ENCODE results near the gene TRMT11. TPM values are rescaled to one million over a fixed set of nuclear protein-coding genes. Genes with fewer than 3 reads are reported as not detected.

The TRMT11 gene
- total and polyA plus RNA-seq, 10 of the 15 experiments (the other 5 are each of a cell fraction or from before 2014, with no cell fraction given), result 34.0 to 81.1 (median 43.7) TPM

DNA sequence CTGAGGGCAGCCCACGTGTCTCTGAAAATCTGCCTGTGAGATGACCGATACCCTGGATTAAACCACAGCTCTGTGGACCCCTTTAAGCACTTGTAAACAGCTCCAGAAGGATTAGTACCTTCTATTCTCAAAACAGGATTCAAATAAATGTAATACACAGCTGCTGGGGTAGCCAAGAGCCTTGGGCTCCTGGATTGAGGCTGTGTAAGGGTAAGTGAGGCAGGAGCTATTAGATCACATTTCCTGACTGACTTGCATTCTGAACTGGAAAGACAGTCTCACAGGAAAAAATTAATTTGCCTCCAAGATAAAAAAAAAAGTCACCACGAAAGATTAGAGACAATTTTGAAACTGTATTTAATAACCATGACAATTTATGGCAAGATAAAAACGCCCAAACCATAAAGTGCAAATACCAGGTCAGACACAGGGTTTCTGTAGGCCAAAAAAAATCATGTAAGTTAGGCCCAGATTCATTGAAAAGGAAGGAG, 78.0 kb downstream of the TRMT11 start (continued):
- no peak for TF ChIP-seq ASH2L (IDR thresholded peaks at IDR 0.05; ENCODE audit: borderline replicate concordance, low read depth)
- no peak for TF ChIP-seq FOXK2 (IDR thresholded peaks at IDR 0.05)
- TF ChIP-seq CREM (IDR thresholded peaks at IDR 0.05; ENCODE audit: low read depth), result no peak
- no peak for TF ChIP-seq TCF7 (IDR thresholded peaks at IDR 0.05; ENCODE audit: borderline replicate concordance)
- TF ChIP-seq, protein P1, sequence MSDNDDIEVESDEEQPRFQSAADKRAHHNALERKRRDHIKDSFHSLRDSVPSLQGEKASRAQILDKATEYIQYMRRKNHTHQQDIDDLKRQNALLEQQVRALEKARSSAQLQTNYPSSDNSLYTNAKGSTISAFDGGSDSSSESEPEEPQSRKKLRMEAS (IDR thresholded peaks at IDR 0.05; ENCODE audit: low read depth, low read length), result no peak
- TF ChIP-seq, protein P2, sequence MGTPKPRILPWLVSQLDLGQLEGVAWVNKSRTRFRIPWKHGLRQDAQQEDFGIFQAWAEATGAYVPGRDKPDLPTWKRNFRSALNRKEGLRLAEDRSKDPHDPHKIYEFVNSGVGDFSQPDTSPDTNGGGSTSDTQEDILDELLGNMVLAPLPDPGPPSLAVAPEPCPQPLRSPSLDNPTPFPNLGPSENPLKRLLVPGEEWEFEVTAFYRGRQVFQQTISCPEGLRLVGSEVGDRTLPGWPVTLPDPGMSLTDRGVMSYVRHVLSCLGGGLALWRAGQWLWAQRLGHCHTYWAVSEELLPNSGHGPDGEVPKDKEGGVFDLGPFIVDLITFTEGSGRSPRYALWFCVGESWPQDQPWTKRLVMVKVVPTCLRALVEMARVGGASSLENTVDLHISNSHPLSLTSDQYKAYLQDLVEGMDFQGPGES (IDR thresholded peaks at IDR 0.05), result no peak
- no peak for TF ChIP-seq EED (IDR thresholded peaks at IDR 0.05; ENCODE audit: low read depth)
- TF ChIP-seq ZNF384 (IDR thresholded peaks at IDR 0.05; ENCODE audit: borderline replicate concordance, low read depth, low read length), result no peak
- no peak for TF ChIP-seq SMAD5 (IDR thresholded peaks at IDR 0.05; ENCODE audit: low read depth)
- TF ChIP-seq ESRRA (IDR thresholded peaks at IDR 0.05; ENCODE audit: low read length), result no peak
- TF ChIP-seq PAX8 (IDR thresholded peaks at IDR 0.05), result no peak

DNA sequence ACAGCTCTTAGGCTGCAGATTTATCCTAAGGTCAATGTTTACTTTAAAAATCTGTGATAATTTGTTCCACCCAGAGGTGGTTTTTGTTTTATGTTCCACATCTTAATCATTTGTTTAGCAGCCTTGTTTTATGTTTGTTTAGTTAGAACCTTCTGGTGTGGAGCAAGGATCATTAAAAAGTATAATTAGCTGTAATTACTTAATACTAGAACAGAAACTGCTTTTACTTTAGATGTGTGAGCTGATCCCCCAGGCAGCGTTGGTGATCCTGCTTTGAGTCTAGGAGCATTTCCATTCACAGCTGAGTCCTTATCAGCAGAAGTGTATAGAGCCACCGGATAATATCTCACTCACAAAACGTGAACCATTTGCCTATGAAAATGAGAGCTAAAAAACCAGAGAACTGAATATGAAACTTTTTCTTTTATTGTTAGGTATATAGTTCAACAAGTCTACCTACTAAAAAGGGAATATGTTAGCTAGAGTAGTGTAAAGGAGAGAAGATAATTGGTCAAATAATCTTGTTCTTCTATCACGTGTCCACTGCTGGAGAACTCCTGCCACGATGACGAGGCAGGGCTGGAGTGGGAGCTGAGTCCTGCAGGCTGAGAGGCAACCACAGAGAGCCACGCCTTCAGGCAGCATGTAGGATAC, 78.5 kb downstream of the TRMT11 start:
- intact Hi-C loops (cut with micrococcal nuclease; ENCODE audit: unreplicated experiment), result loop anchor here (5.0 kb wide), 1 partner anchor 1702 kb away; no protein-coding TSS in a partner anchor
- ChIA-PET CTCF (interaction anchor here (0.7 to 1.2 kb wide), 4 partner anchors 8 to 469 kb away, joined by 3 read pairs; no protein-coding TSS in a partner anchor), SMC1A (ENCODE audit: uncharacterized antibody, unreplicated experiment) (interaction anchor here (1.0 to 1.9 kb wide), 6 partner anchors 10 to 104 kb away, joined by 3 to 6 read pairs (median 3); no protein-coding TSS in a partner anchor), POLR2A (interaction anchor here (0.5 kb wide), 1 partner anchor 27 kb away, joined by 7 read pairs; no protein-coding TSS in a partner anchor), RAD21 (ENCODE audit: unreplicated experiment) (no interaction called here)
- FAIRE-seq, result no peak
- H3K36me3 ChIP-seq (ENCODE audit: control insufficient read depth in 2 of 2, insufficient read depth in 2 of 2, low read length in 1 of 2), result peaks cover 0 to 10% of the 10 kb centered on the region in 2 experiments; a peak in 2 of 4 replicates
- no peaks in the 10 kb centered on the region for H3K79me2 ChIP-seq (ENCODE audit: control insufficient read depth, insufficient read depth, low read length)
- BruUV-seq (replicated peaks), result no TSS peak
- no peak for DNase-seq (ENCODE audit: low read depth, low spot score)
- no peak overlapping the region for H3K9ac ChIP-seq (ENCODE audit: control insufficient read depth, insufficient read depth, low read length)
- no peak overlapping the region for H3K4me3 ChIP-seq
- H3K27ac ChIP-seq (ENCODE audit: control insufficient read depth, insufficient read depth), result no peak overlapping the region
- H2AFZ ChIP-seq (ENCODE audit: control insufficient read depth, low read depth, low read length), result no peak overlapping the region
- H4K20me1 ChIP-seq (ENCODE audit: control insufficient read depth, insufficient read depth), result no peaks in the 10 kb centered on the region
- 93% methylated on average over 7 of the region's 7 CpGs for WGBS (ENCODE audit: insufficient coverage, insufficient replicate concordance, low lambda C conversion rate, missing lambda C conversion rate)
- TF ChIP-seq SMAD1 (IDR thresholded peaks at IDR 0.05; ENCODE audit: low read depth, partially characterized antibody), result no peak
- no peak for TF ChIP-seq RFX5 (IDR thresholded peaks at IDR 0.05; ENCODE audit: low read depth, low read length)
- TF ChIP-seq GATAD2B (conservative IDR thresholded peaks at IDR 0.05; ENCODE audit: low read depth), result no peak
- TF ChIP-seq, protein P2 (IDR thresholded peaks at IDR 0.05), result no peak
- TF ChIP-seq MXI1 (IDR thresholded peaks at IDR 0.05; ENCODE audit: low read depth, low read length), result no peak
- no peak for TF ChIP-seq NR2F1 (conservative IDR thresholded peaks at IDR 0.05)
- TF ChIP-seq, protein P3, sequence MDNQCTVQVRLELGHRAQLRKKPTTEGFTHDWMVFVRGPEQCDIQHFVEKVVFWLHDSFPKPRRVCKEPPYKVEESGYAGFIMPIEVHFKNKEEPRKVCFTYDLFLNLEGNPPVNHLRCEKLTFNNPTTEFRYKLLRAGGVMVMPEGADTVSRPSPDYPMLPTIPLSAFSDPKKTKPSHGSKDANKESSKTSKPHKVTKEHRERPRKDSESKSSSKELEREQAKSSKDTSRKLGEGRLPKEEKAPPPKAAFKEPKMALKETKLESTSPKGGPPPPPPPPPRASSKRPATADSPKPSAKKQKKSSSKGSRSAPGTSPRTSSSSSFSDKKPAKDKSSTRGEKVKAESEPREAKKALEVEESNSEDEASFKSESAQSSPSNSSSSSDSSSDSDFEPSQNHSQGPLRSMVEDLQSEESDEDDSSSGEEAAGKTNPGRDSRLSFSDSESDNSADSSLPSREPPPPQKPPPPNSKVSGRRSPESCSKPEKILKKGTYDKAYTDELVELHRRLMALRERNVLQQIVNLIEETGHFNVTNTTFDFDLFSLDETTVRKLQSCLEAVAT (IDR thresholded peaks at IDR 0.05), result no peak
- no peak for TF ChIP-seq SREBF2 (IDR thresholded peaks at IDR 0.05; ENCODE audit: low read length)
- no peak for TF ChIP-seq STAT3 (IDR thresholded peaks at IDR 0.05; ENCODE audit: low read depth, low read length)
- TF ChIP-seq ZSCAN29 (IDR thresholded peaks at IDR 0.05), result no peak
- TF ChIP-seq HCFC1 (IDR thresholded peaks at IDR 0.05; ENCODE audit: low read length), result no peak
- no peaks in the 10 kb centered on the region for H3K4me1 ChIP-seq (ENCODE audit: control insufficient read depth, insufficient read depth, low read length)
- no peak overlapping the region for H3K4me2 ChIP-seq (ENCODE audit: control insufficient read depth, insufficient read depth)
- in situ Hi-C loops (cut with MboI), result no loop called here
- ATAC-seq, result no peak
- H3K27me3 ChIP-seq (replicated peaks in 1 of 2; ENCODE audit: control insufficient read depth in 2 of 2, insufficient read depth in 2 of 2, low read length in 1 of 2), result no peaks in the 10 kb centered on the region
- H3K9me3 ChIP-seq (replicated peaks; ENCODE audit: control insufficient read depth, insufficient read depth, low read length), result no peaks in the 10 kb centered on the region
